Esophagus muscularis mucosa (tissue), 4 donors: Measurements from ENCODE around the gene UTF1. TPM values are rescaled to one million over a fixed set of nuclear protein-coding genes. Genes with fewer than 3 reads are reported as not detected.
"Not testable (repeated sequence)": the region's sequence is repeated elsewhere in the genome, so short reads cannot be mapped to it uniquely, and the experiment has no call there.

Experiments used
- DNase-seq: peaks from one replicate; pipeline ENCODE4 v3.0.0-alpha.2; 2017; ENCODE audit errors: extremely low spot score
- H3K27ac ChIP-seq, 4 donors: fragments of 200-600 bp; sonication (generic); replicated peaks in 1 of 4; 1 replicate in 3 of 4; 2 replicates in 1 of 4; pipeline ENCODE4 v1.5.1; 2016 to 2019; ENCODE audit warnings: mild to moderate bottlenecking in 1 of 4
- H3K27me3 ChIP-seq, 4 donors: fragments of 200-600 bp; sonication (generic); one replicate each; pipeline versions ENCODE4 v1.5.1 to v1.6.0; 2016 to 2019
- H3K36me3 ChIP-seq, 4 donors: fragments of 200-600 bp; sonication (generic); one replicate each; pipeline ENCODE4 v1.5.1; 2016 to 2019
- H3K4me1 ChIP-seq, 4 donors: fragments of 200-600 bp; sonication (generic); one replicate each; pipeline ENCODE4 v1.5.1; 2016 to 2019
- H3K4me3 ChIP-seq, 4 donors: fragments of 200-600 bp; sonication (generic); 1 replicate in 2 of 4; 2 replicates in 2 of 4; pipeline ENCODE4 v1.5.1; 2016 to 2019; ENCODE audit warnings: mild to moderate bottlenecking in 4 of 4, moderate library complexity in 1 of 4
- H3K9me3 ChIP-seq, 4 donors: fragments of 200-600 bp; sonication (generic); 1 replicate in 3 of 4; 2 replicates in 1 of 4; pipeline ENCODE4 v1.5.1; 2016 to 2019
- CTCF ChIP-seq, 3 experiments: fragments of 200-600 bp in 2 of 3; fragments of 450-650 bp in 1 of 3; sonication (generic) in 2 of 3; IDR thresholded peaks; one replicate each; pipeline ENCODE4 v1.5.1; 2017 to 2019; ENCODE audit warnings: antibody characterized with exemption in 3 of 3, mild to moderate bottlenecking in 2 of 3, moderate library complexity in 1 of 3
- EP300 ChIP-seq: sonication (generic); formaldehyde crosslinking; IDR thresholded peaks from one replicate; pipeline ENCODE4 v1.6.1; 2017; ENCODE audit warnings: antibody characterized with exemption
- POLR2A ChIP-seq: fragments of 450-650 bp; IDR thresholded peaks from one replicate; pipeline ENCODE4 v1.6.1; 2017; ENCODE audit warnings: antibody characterized with exemption, moderate library complexity, mild to moderate bottlenecking, low read depth
- POLR2AphosphoS5 ChIP-seq, 2 donors: sonication (generic); formaldehyde crosslinking; IDR thresholded peaks; one replicate each; pipeline ENCODE4 v1.6.1; 2017; ENCODE audit warnings: antibody characterized with exemption in 2 of 2
- whole genome bisulfite sequencing: methylation state at CpG from one replicate; pipeline ENCODE4 v1.1.5; 2018; 5-methylcytosine and 5-hydroxymethylcytosine counted together
- intact Hi-C: fragments of 100-400 bp; cut with DNase I; formaldehyde crosslinking; loops from one replicate; pipeline ENCODE4 v1.15.1; 2023
- total RNA-seq, 4 donors: library from RNA; depleted of rRNA; stranded (reverse); fragments of >200 nt; gene quantifications; one replicate each; pipeline versions ENCODE4 v1.1.0 to v1.2.1, GENCODE V29; 2016

The UTF1 gene
- total RNA-seq, 4 donors from 2014 or later, result not detected

GRCh38 chr10:133263674-133264073 is 33.7 kb downstream of the UTF1 start:
- Histone ChIP-seq H3K9me3 (no peaks in the 10 kb centered on the region), H3K4me1 (peaks cover 30 to 36% (median 35%) of the 10 kb centered on the region in 4 donors), H3K27me3 (no peaks in the 10 kb centered on the region), H3K36me3 (peaks cover 0 to 6% (median 0%) of the 10 kb centered on the region in 4 donors), H3K27ac (no peak overlapping the region), H3K4me3 (no peak overlapping the region)
- no peak for DNase-seq
- TF ChIP-seq POLR2A (no peak), EP300 (no peak), POLR2AphosphoS5 (IDR thresholded peaks at IDR 0.05) (no peak), CTCF (IDR thresholded peaks at IDR 0.05) (no peak)
- 98% methylated on average over 6 of the region's 10 CpGs for WGBS
- intact Hi-C loops, result no loop called here

- intact Hi-C loops, result no loop called here
- H3K27ac ChIP-seq, result no peak overlapping the region
- 77% methylated on average over 9 of the region's 9 CpGs for WGBS
- H3K4me1 ChIP-seq, result peaks cover 24 to 28% (median 27%) of the 10 kb centered on the region in 4 donors
- H3K36me3 ChIP-seq, result peaks cover 0 to 13% (median 0%) of the 10 kb centered on the region in 4 donors
- H3K4me3 ChIP-seq, result no peak overlapping the region
- no peak for DNase-seq
- no peaks in the 10 kb centered on the region for H3K27me3 ChIP-seq
- H3K9me3 ChIP-seq, result no peaks in the 10 kb centered on the region
- TF ChIP-seq POLR2AphosphoS5 (IDR thresholded peaks at IDR 0.05) (no peak), CTCF (IDR thresholded peaks at IDR 0.05) (no peak), EP300 (no peak), POLR2A (no peak)
Measured at GRCh38 chr10:133264461-133264860, 34.4 kb downstream of the UTF1 start.

GRCh38 chr10:133265052-133265451 is 35.0 kb downstream of the UTF1 start:
- H3K4me3 ChIP-seq, DNase-seq, H3K9me3 ChIP-seq, H3K27me3 ChIP-seq, H3K27ac ChIP-seq, intact Hi-C loops: not testable (repeated sequence)
- Histone ChIP-seq H3K4me1 (peaks cover 20 to 22% (median 21%) of the 10 kb centered on the region in 4 donors), H3K36me3 (peaks cover 0 to 19% (median 0%) of the 10 kb centered on the region in 4 donors)
- 80% methylated on average over 9 of the region's 10 CpGs for WGBS

- Histone ChIP-seq H3K9me3 (no peaks in the 10 kb centered on the region), H3K27me3 (no peaks in the 10 kb centered on the region), H3K4me3 (no peak overlapping the region), H3K27ac (no peak overlapping the region), H3K4me1 (peaks cover 9 to 12% (median 11%) of the 10 kb centered on the region in 4 donors), H3K36me3 (peaks cover 0 to 31% (median 5%) of the 10 kb centered on the region in 4 donors)
- intact Hi-C loops, result no loop called here
- WGBS, result 98% methylated on average over 12 of the region's 21 CpGs
- no peak for DNase-seq
- no peak for TF ChIP-seq POLR2AphosphoS5 (IDR thresholded peaks at IDR 0.05)
- no peak for TF ChIP-seq CTCF (IDR thresholded peaks at IDR 0.05)
- TF ChIP-seq EP300, result no peak
- no peak for TF ChIP-seq POLR2A
Measured at GRCh38 chr10:133266056-133266795, 36.2 kb downstream of the UTF1 start.

GRCh38 chr10:133267293-133267692 is 37.3 kb downstream of the UTF1 start:
- Histone ChIP-seq H3K36me3 (peaks cover 0 to 38% (median 8%) of the 10 kb centered on the region in 4 donors), H3K4me1 (peaks cover 5 to 6% (median 6%) of the 10 kb centered on the region in 4 donors), H3K4me3 (no peak overlapping the region), H3K27ac (no peak overlapping the region), H3K27me3 (no peaks in the 10 kb centered on the region), H3K9me3 (no peaks in the 10 kb centered on the region)
- intact Hi-C loops, result no loop called here
- no CpG with 5 or more reads among the region's 14 CpGs for WGBS
- DNase-seq, result no peak
- no peak for TF ChIP-seq CTCF (IDR thresholded peaks at IDR 0.05)
- no peak for TF ChIP-seq POLR2A
- no peak for TF ChIP-seq POLR2AphosphoS5 (IDR thresholded peaks at IDR 0.05)
- no peak for TF ChIP-seq EP300
